PC-9 (cell line): Measurements from ENCODE around the gene PIK3R5. TPM values are rescaled to one million over a fixed set of nuclear protein-coding genes. Genes with fewer than 3 reads are reported as not detected.

Experiments used
- BruUV-seq: library from RNA; stranded (reverse); fragments of 400-500 nt; replicated peaks from 2 replicates; lab custom pipeline; 2021; lab: Mats Ljungman, UMichigan
- CTCF ChIA-PET: fragments of 300-600 bp; sonication (Branson Sonifier 250); formaldehyde crosslinking; loops from one replicate; lab custom pipeline; 2022; ENCODE audit warnings: antibody characterized with exemption; lab: Charles Lee
- POLR2A ChIA-PET: fragments of 300-600 bp; sonication (Branson Sonifier 250); formaldehyde crosslinking; loops from one replicate; lab custom pipeline; 2022; ENCODE audit warnings: antibody characterized with exemption; ENCODE audit not compliant: unreplicated experiment; lab: Charles Lee
- DNase-seq, 2 experiments: peaks; one replicate each; pipeline versions ENCODE4 v3.0.0 to v3.0.0-alpha.2; 2015 to 2022; ENCODE audit warnings: mixed read lengths in 1 of 2
- H2AFZ ChIP-seq: fragments of 200-600 bp; sonication (generic); 2 replicates; pipeline ENCODE4 v1.8.1; 2017; ENCODE audit warnings: antibody characterized with exemption
- H3F3A ChIP-seq: fragments of 200-600 bp; sonication (generic); 2 replicates; pipeline ENCODE4 v1.8.1; 2017; ENCODE audit warnings: antibody characterized with exemption, mild to moderate bottlenecking, low read depth; ENCODE audit not compliant: insufficient read depth
- H3K27ac ChIP-seq: fragments of 200-600 bp; sonication (generic); 2 replicates; pipeline ENCODE4 v1.6.1; 2016; ENCODE audit warnings: mixed run types
- H3K27me3 ChIP-seq: fragments of 200-600 bp; sonication (generic); 2 replicates; pipeline ENCODE4 v1.6.1; 2016; ENCODE audit warnings: low read depth, mixed run types; ENCODE audit not compliant: insufficient read depth
- H3K36me3 ChIP-seq: fragments of 200-600 bp; sonication (generic); 2 replicates; pipeline ENCODE4 v1.6.1; 2016; ENCODE audit warnings: low read depth, mixed run types
- H3K4me1 ChIP-seq: fragments of 200-600 bp; sonication (generic); replicated peaks from 2 replicates; pipeline ENCODE4 v1.6.1; 2016; ENCODE audit warnings: mixed run types; ENCODE audit not compliant: insufficient read depth
- H3K4me2 ChIP-seq: fragments of 200-600 bp; sonication (generic); 2 replicates; pipeline ENCODE4 v1.6.1; 2017; ENCODE audit warnings: mixed run types
- H3K4me3 ChIP-seq: fragments of 200-600 bp; sonication (generic); 2 replicates; pipeline ENCODE4 v1.6.1; 2016; ENCODE audit warnings: mixed run types
- H3K79me2 ChIP-seq: fragments of 200-600 bp; sonication (generic); 2 replicates; pipeline ENCODE4 v1.6.1; 2017; ENCODE audit warnings: low read depth, mixed run types
- H3K9me2 ChIP-seq: fragments of 200-600 bp; sonication (generic); 2 replicates; pipeline ENCODE4 v1.8.1; 2017; ENCODE audit warnings: mild to moderate bottlenecking; ENCODE audit not compliant: insufficient read depth
- H3K9me3 ChIP-seq: fragments of 200-600 bp; sonication (generic); 2 replicates; pipeline ENCODE4 v1.8.1; 2016; ENCODE audit warnings: low read depth; ENCODE audit not compliant: insufficient read depth
- H4K20me1 ChIP-seq: fragments of 200-600 bp; sonication (generic); 2 replicates; pipeline ENCODE4 v1.8.1; 2017; ENCODE audit not compliant: insufficient read depth
- CTCF ChIP-seq: fragments of 200-600 bp; sonication (generic); conservative IDR thresholded peaks from 2 replicates; pipeline ENCODE4 v1.6.1; 2017; ENCODE audit warnings: mixed run types, antibody characterized with exemption, mild to moderate bottlenecking, moderate library complexity
- EZH2 ChIP-seq: fragments of 200-600 bp; sonication (generic); IDR thresholded peaks from 2 replicates; pipeline ENCODE4 v1.8.0; 2017; ENCODE audit warnings: antibody characterized with exemption, low read depth
- intact Hi-C: fragments of 100-400 bp; cut with micrococcal nuclease; formaldehyde crosslinking; loops from one replicate; pipeline ENCODE4 v1.10.0; 2022; ENCODE audit not compliant: unreplicated experiment
- total RNA-seq: library from RNA; stranded (reverse); gene quantifications from 2 replicates; pipeline ENCODE4 v1.2.3, GENCODE V29; 2021

The PIK3R5 gene
- total RNA-seq, 1 experiment from 2014 or later: not detected

- no peak for TF ChIP-seq CTCF
- no peak for TF ChIP-seq EZH2
- ChIA-PET POLR2A (no interaction called here), CTCF (interaction anchor here (0.8 kb wide), 1 partner anchor 524 kb away, joined by 3 read pairs; no protein-coding TSS in a partner anchor)
- Histone ChIP-seq H3K4me2 (no peak overlapping the region), H2AFZ (no peak overlapping the region), H3K36me3 (no peaks in the 10 kb centered on the region), H3K4me3 (no peak overlapping the region), H3K4me1 (no peaks in the 10 kb centered on the region), H3K27me3 (no peaks in the 10 kb centered on the region; the same call in 1 of the 2 replicates), H3K79me2 (no peaks in the 10 kb centered on the region), H4K20me1 (no peaks in the 10 kb centered on the region), H3K9me3 (no peaks in the 10 kb centered on the region), H3F3A (no peaks in the 10 kb centered on the region), H3K9me2 (no peaks in the 10 kb centered on the region), H3K27ac (no peak overlapping the region)
- no TSS peak for BruUV-seq
- no peak for DNase-seq
- intact Hi-C loops: loop anchor here (10.0 kb wide), 1 partner anchor 110 kb away; no protein-coding TSS in a partner anchor
Measured at GRCh38 chr17:9004961-9005285, 39.4 kb upstream of the PIK3R5 start.

- BruUV-seq: no TSS peak
- H3K36me3 ChIP-seq: no peaks in the 10 kb centered on the region
- H3K4me2 ChIP-seq: 0 out of 2 replicates have a peak overlapping the region, but pooled peaks have one; percentile 34
Measured at GRCh38 chr17:9004132-9004960, 38.8 kb upstream of the PIK3R5 start.

More at GRCh38 chr17:9004132-9004960, 38.8 kb upstream of the PIK3R5 start:
- TF ChIP-seq EZH2 (no peak), CTCF (no peak)
- Histone ChIP-seq H3K4me1 (no peaks in the 10 kb centered on the region), H3K9me2 (no peaks in the 10 kb centered on the region), H3K9me3 (no peaks in the 10 kb centered on the region), H3K27me3 (no peaks in the 10 kb centered on the region; the same call in 1 of the 2 replicates), H3K79me2 (no peaks in the 10 kb centered on the region), H4K20me1 (no peaks in the 10 kb centered on the region), H2AFZ (no peak overlapping the region), H3K4me3 (no peak overlapping the region), H3F3A (no peaks in the 10 kb centered on the region), H3K27ac (no peak overlapping the region)
- POLR2A ChIA-PET: interaction anchor here (0.5 to 0.6 kb wide), 2 partner anchors 74 to 641 kb away, joined by 5 to 7 read pairs; partner anchors contain the start of gene USP43
- DNase-seq: no peak
- intact Hi-C loops: loop anchor here (10.0 kb wide), 1 partner anchor 110 kb away; no protein-coding TSS in a partner anchor
- CTCF ChIA-PET: interaction anchor here (0.8 kb wide), 1 partner anchor 525 kb away, joined by 3 read pairs; no protein-coding TSS in a partner anchor
